Measurements from ENCODE around the gene KCNQ5. TPM values are rescaled to one million over a fixed set of nuclear protein-coding genes. Genes with fewer than 3 reads are reported as not detected.

The KCNQ5 gene
- total RNA-seq, 2 experiments from 2014 or later: 2.1 to 2.5 TPM

- Mint-ChIP-seq H3K36me3 (ENCODE audit: low read depth) (no peaks in the 10 kb centered on the region), H3K27ac (no peak overlapping the region), H3K4me1 (ENCODE audit: low read depth) (no peaks in the 10 kb centered on the region), H3K27me3 (no peaks in the 10 kb centered on the region), H3K4me3 (no peak overlapping the region), H3K9me3 (no peaks in the 10 kb centered on the region)
- Histone ChIP-seq H3K4me1 (ENCODE audit: insufficient read depth, low read length) (no peaks in the 10 kb centered on the region), H3K4me3 (ENCODE audit: low read length) (no peak overlapping the region), H3K9me3 (ENCODE audit: control insufficient read depth in 1 of 2, insufficient read depth in 1 of 2, low read length in 2 of 2) (no peaks in the 10 kb centered on the region), H3K27ac (ENCODE audit: low read depth in 1 of 2, low read length in 2 of 2) (no peak overlapping the region), H3K36me3 (ENCODE audit: insufficient read depth, low read length) (no peaks in the 10 kb centered on the region), H3K27me3 (ENCODE audit: control insufficient read depth in 1 of 2, insufficient read depth in 2 of 2, low read length in 2 of 2) (no peaks in the 10 kb centered on the region)
- no peak for ATAC-seq (ENCODE audit: poor library complexity)
- no peak for DNase-seq
- TF ChIP-seq, protein P1, sequence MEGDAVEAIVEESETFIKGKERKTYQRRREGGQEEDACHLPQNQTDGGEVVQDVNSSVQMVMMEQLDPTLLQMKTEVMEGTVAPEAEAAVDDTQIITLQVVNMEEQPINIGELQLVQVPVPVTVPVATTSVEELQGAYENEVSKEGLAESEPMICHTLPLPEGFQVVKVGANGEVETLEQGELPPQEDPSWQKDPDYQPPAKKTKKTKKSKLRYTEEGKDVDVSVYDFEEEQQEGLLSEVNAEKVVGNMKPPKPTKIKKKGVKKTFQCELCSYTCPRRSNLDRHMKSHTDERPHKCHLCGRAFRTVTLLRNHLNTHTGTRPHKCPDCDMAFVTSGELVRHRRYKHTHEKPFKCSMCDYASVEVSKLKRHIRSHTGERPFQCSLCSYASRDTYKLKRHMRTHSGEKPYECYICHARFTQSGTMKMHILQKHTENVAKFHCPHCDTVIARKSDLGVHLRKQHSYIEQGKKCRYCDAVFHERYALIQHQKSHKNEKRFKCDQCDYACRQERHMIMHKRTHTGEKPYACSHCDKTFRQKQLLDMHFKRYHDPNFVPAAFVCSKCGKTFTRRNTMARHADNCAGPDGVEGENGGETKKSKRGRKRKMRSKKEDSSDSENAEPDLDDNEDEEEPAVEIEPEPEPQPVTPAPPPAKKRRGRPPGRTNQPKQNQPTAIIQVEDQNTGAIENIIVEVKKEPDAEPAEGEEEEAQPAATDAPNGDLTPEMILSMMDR (IDR thresholded peaks at IDR 0.05): no peak
- ChIA-PET POLR2A (no interaction called here), CTCF (no interaction called here)
- intact Hi-C loops (cut with DNase I, micrococcal nuclease): no loop called here
Observed at GRCh38 chr6:73064266-73064665, 442.4 kb downstream of the KCNQ5 start.

DNA sequence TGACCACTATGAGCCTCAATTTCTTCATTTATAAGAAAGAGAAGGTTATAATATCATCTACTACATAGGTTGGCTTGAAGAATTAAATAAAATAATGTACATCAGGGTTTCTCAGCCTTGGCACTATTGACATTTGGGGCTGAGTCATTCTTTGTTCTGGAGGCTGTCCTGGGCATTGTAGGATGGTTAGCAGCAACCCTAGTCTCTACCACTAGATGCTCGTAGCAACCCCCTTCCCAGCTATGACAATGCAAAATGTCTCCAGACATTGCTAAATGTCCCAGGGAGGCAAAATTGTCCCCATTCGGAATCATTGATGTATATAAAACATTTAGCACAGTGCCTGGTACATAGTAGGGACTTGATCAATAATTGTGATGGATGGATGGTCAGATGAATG lies 451.4 kb downstream of the KCNQ5 start:
- H3K27ac Mint-ChIP-seq: no peak overlapping the region
- ChIA-PET POLR2A (no interaction called here), CTCF (no interaction called here)
- no peaks in the 10 kb centered on the region for H3K36me3 Mint-ChIP-seq (ENCODE audit: low read depth)
- ATAC-seq (ENCODE audit: poor library complexity) (no peak), DNase-seq (no peak)
- Histone ChIP-seq H3K36me3 (ENCODE audit: insufficient read depth, low read length) (no peaks in the 10 kb centered on the region), H3K27me3 (ENCODE audit: control insufficient read depth in 1 of 2, insufficient read depth in 2 of 2, low read length in 2 of 2) (no peaks in the 10 kb centered on the region), H3K9me3 (ENCODE audit: control insufficient read depth in 1 of 2, insufficient read depth in 1 of 2, low read length in 2 of 2) (no peaks in the 10 kb centered on the region), H3K27ac (ENCODE audit: low read depth in 1 of 2, low read length in 2 of 2) (no peak overlapping the region), H3K4me3 (ENCODE audit: low read length) (no peak overlapping the region), H3K4me1 (ENCODE audit: insufficient read depth, low read length) (no peaks in the 10 kb centered on the region)
- TF ChIP-seq, protein P1 (IDR thresholded peaks at IDR 0.05): no peak
- no peaks in the 10 kb centered on the region for H3K9me3 Mint-ChIP-seq
- no peak overlapping the region for H3K4me3 Mint-ChIP-seq
- intact Hi-C loops (cut with DNase I, micrococcal nuclease): no loop called here
- no peaks in the 10 kb centered on the region for H3K27me3 Mint-ChIP-seq
- H3K4me1 Mint-ChIP-seq (ENCODE audit: low read depth): no peaks in the 10 kb centered on the region

GRCh38 chr6:73074175-73074574 lies 452.3 kb downstream of the KCNQ5 start:
- no peaks in the 10 kb centered on the region for H3K36me3 Mint-ChIP-seq (ENCODE audit: low read depth)
- H3K27me3 Mint-ChIP-seq: no peaks in the 10 kb centered on the region
- H3K9me3 Mint-ChIP-seq: no peaks in the 10 kb centered on the region
- H3K4me3 Mint-ChIP-seq: no peak overlapping the region
- intact Hi-C loops (cut with DNase I, micrococcal nuclease): no loop called here
- no peaks in the 10 kb centered on the region for H3K27me3 ChIP-seq (ENCODE audit: control insufficient read depth in 1 of 2, insufficient read depth in 2 of 2, low read length in 2 of 2)
- ChIA-PET CTCF (no interaction called here), POLR2A (no interaction called here)
- no peak for DNase-seq
- no peak overlapping the region for H3K4me3 ChIP-seq (ENCODE audit: low read length)
- H3K27ac Mint-ChIP-seq: no peak overlapping the region
- no peaks in the 10 kb centered on the region for H3K36me3 ChIP-seq (ENCODE audit: insufficient read depth, low read length)
- no peaks in the 10 kb centered on the region for H3K4me1 Mint-ChIP-seq (ENCODE audit: low read depth)
- H3K4me1 ChIP-seq (ENCODE audit: insufficient read depth, low read length): no peaks in the 10 kb centered on the region
- no peak overlapping the region for H3K27ac ChIP-seq (ENCODE audit: low read depth in 1 of 2, low read length in 2 of 2)
- TF ChIP-seq, protein P1 (IDR thresholded peaks at IDR 0.05): no peak
- no peaks in the 10 kb centered on the region for H3K9me3 ChIP-seq (ENCODE audit: control insufficient read depth in 1 of 2, insufficient read depth in 1 of 2, low read length in 2 of 2)
- ATAC-seq (ENCODE audit: poor library complexity): no peak

All from CD4-positive, alpha-beta T cell (primary cell).